GM12875 (cell line): Measurements from ENCODE around the gene DNHD1.

Source experiments
- H3K4me3 ChIP-seq: one replicate; pipeline ENCODE4 v1.5.1; 2011; ENCODE audit warnings: low read depth, low read length, control low read depth
- TF ChIP-seq, protein P1 (sequence below): IDR thresholded peaks from 2 replicates; pipeline ENCODE4 v1.5.1; 2011; ENCODE audit warnings: low read depth, mild to moderate bottlenecking, control low read depth, inconsistent platforms, low read length, moderate library complexity, borderline replicate concordance; ENCODE audit not compliant: insufficient read depth

The DNHD1 gene

GRCh38 chr11:6576471-6577373, 79.6 kb downstream of the DNHD1 start:
- H3K4me3 ChIP-seq = no peak overlapping the region
- TF ChIP-seq, protein P1, sequence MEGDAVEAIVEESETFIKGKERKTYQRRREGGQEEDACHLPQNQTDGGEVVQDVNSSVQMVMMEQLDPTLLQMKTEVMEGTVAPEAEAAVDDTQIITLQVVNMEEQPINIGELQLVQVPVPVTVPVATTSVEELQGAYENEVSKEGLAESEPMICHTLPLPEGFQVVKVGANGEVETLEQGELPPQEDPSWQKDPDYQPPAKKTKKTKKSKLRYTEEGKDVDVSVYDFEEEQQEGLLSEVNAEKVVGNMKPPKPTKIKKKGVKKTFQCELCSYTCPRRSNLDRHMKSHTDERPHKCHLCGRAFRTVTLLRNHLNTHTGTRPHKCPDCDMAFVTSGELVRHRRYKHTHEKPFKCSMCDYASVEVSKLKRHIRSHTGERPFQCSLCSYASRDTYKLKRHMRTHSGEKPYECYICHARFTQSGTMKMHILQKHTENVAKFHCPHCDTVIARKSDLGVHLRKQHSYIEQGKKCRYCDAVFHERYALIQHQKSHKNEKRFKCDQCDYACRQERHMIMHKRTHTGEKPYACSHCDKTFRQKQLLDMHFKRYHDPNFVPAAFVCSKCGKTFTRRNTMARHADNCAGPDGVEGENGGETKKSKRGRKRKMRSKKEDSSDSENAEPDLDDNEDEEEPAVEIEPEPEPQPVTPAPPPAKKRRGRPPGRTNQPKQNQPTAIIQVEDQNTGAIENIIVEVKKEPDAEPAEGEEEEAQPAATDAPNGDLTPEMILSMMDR = no peak

GRCh38 chr11:6578134-6578533, 81.1 kb downstream of the DNHD1 start:
- no peak overlapping the region for H3K4me3 ChIP-seq
- TF ChIP-seq, protein P1 = no peak

DNA sequence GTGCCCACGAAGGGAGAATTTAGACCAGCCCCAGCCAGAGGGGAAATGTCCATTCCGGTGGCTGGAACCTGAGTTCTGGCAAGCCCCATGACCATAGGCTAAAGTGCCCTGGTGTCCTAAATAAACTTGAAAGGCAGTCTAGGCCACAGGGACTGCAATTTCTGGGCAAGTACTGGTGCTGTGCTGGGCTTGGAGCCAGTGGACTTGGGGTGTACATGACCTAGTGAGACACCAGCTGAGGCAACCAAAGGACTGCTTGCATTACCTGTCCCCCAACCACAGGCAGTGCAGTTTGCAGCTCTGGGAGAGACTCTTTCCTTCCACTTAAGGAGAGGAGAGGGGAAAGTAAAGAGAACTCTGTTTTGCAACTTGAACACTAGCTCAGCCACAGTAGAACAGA, 82.6 kb downstream of the DNHD1 start:
- TF ChIP-seq, protein P1 = no peak
- no peak overlapping the region for H3K4me3 ChIP-seq

- H3K4me3 ChIP-seq = no peak overlapping the region
- TF ChIP-seq, protein P1 = no peak
Measured at GRCh38 chr11:6583584-6583983, 86.5 kb downstream of the DNHD1 start.

GRCh38 chr11:6584528-6584927, 87.4 kb downstream of the DNHD1 start:
- TF ChIP-seq, protein P1 = no peak
- H3K4me3 ChIP-seq = no peak overlapping the region

GRCh38 chr11:6586434-6587359, 89.6 kb downstream of the DNHD1 start:
- TF ChIP-seq, protein P1 = no peak
- H3K4me3 ChIP-seq = no peak overlapping the region
